ENCODE results near the gene CLCN7. TPM values are rescaled to one million over a fixed set of nuclear protein-coding genes. Genes with fewer than 3 reads are reported as not detected.

CLCN7 gene
- total RNA-seq, 3 donors from 2014 or later, result 59.3 to 98.1 (median 59.8) TPM

- Histone ChIP-seq H3K9me3 (no peaks in the 10 kb centered on the region), H3K36me3 (ENCODE audit: low read depth) (no peaks in the 10 kb centered on the region), H3K4me3 (peak within 1 kb of the TSS; percentile 42), H3K4me1 (ENCODE audit: low read depth) (peaks cover 9% of the 10 kb centered on the region)
- DNase-seq, result peak; percentile 84 to 92 (median 87)
- intact Hi-C loops (cut with DNase I, micrococcal nuclease), result no loop called here
- TF ChIP-seq, protein P1, sequence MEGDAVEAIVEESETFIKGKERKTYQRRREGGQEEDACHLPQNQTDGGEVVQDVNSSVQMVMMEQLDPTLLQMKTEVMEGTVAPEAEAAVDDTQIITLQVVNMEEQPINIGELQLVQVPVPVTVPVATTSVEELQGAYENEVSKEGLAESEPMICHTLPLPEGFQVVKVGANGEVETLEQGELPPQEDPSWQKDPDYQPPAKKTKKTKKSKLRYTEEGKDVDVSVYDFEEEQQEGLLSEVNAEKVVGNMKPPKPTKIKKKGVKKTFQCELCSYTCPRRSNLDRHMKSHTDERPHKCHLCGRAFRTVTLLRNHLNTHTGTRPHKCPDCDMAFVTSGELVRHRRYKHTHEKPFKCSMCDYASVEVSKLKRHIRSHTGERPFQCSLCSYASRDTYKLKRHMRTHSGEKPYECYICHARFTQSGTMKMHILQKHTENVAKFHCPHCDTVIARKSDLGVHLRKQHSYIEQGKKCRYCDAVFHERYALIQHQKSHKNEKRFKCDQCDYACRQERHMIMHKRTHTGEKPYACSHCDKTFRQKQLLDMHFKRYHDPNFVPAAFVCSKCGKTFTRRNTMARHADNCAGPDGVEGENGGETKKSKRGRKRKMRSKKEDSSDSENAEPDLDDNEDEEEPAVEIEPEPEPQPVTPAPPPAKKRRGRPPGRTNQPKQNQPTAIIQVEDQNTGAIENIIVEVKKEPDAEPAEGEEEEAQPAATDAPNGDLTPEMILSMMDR (IDR thresholded peaks at IDR 0.05), result no peak
- ATAC-seq, result peak; percentile 98
Observed at GRCh38 chr16:1492923-1493745, 18.3 kb upstream of the CLCN7 start, which contains the start of gene TELO2. TSS of gene TELO2 (plus strand) at chr16:1493360. CDS start at chr16:1494282, 922 bp downstream.

GRCh38 chr16:1492082-1492922, 17.5 kb upstream of the CLCN7 start:
- no peak overlapping the region for H3K4me3 ChIP-seq
- TF ChIP-seq, protein P1 (IDR thresholded peaks at IDR 0.05), result no peak
- no peaks in the 10 kb centered on the region for H3K36me3 ChIP-seq (ENCODE audit: low read depth)
- no peaks in the 10 kb centered on the region for H3K9me3 ChIP-seq
- DNase-seq (peak in 2 of 3 donors; percentile 56 to 57), ATAC-seq (no peak)
- H3K4me1 ChIP-seq (ENCODE audit: low read depth), result peaks cover 9% of the 10 kb centered on the region
- intact Hi-C loops (cut with DNase I, micrococcal nuclease), result no loop called here

DNA sequence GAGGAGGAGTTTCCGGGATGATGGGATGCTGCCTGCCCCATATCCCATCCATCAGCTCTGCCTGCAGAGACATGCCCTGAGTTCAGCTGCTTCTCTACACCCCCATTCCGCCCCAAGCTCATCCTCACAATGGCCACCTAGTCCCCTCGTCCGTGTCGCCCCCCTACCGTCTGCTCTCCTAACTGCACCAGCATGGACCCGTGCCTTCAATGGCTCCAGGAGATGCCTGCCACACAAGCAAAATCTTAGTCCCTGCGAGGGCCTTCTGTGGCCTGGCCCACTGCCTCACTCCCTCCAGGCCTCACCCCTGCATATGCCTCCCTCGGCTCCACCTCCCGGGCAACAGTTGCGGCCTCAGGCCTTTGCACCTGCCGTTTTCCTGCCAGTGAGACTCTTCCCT, 16.5 kb upstream of the CLCN7 start:
- no peak overlapping the region for H3K4me3 ChIP-seq
- ATAC-seq (no peak), DNase-seq (no peak)
- TF ChIP-seq, protein P1 (IDR thresholded peaks at IDR 0.05), result no peak
- H3K4me1 ChIP-seq (ENCODE audit: low read depth), result peaks cover 9% of the 10 kb centered on the region
- H3K36me3 ChIP-seq (ENCODE audit: low read depth), result no peaks in the 10 kb centered on the region
- no peaks in the 10 kb centered on the region for H3K9me3 ChIP-seq
- intact Hi-C loops (cut with DNase I, micrococcal nuclease), result no loop called here

DNA sequence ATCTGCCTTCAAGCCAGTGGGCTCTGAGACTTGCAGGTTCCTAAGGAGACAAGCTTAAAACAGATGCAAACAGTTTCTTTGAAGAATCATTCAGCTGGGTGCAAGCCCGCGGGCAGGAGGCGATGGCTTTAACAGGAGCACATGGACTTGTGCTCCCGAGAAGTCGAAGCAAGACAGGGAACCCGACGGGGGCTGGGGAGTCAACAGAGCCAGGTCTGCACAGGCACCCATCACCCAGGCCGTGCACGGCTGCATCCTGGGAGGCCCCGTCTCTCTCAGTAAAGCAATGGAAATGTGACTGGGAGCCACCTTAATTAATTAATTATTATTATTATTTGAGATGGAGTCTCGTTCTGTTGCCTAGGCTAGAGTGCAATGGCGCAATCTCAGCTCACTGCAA, 14.2 kb upstream of the CLCN7 start:
- intact Hi-C loops (cut with DNase I, micrococcal nuclease), result no loop called here
- Histone ChIP-seq H3K36me3 (ENCODE audit: low read depth) (no peaks in the 10 kb centered on the region), H3K9me3 (no peaks in the 10 kb centered on the region), H3K4me3 (no peak overlapping the region), H3K4me1 (ENCODE audit: low read depth) (peaks cover 4% of the 10 kb centered on the region)
- TF ChIP-seq, protein P1 (IDR thresholded peaks at IDR 0.05), result no peak
- ATAC-seq (no peak), DNase-seq (no peak)

GRCh38 chr16:1488619-1489018, 13.8 kb upstream of the CLCN7 start, which contains the start of gene PTX4:
TSS of gene PTX4 (minus strand) at chr16:1488944. CDS start at chr16:1488909, 35 bp downstream.
- no peak for DNase-seq
- TF ChIP-seq, protein P1 (IDR thresholded peaks at IDR 0.05), result no peak
- Histone ChIP-seq H3K4me3 (no peak within 1 kb of the TSS), H3K4me1 (ENCODE audit: low read depth) (no peaks in the 10 kb centered on the region), H3K9me3 (no peaks in the 10 kb centered on the region), H3K36me3 (ENCODE audit: low read depth) (no peaks in the 10 kb centered on the region)
- no peak for ATAC-seq
- intact Hi-C loops (cut with DNase I, micrococcal nuclease), result no loop called here

All from mucosa of descending colon (tissue), 3 donors.